HG03457 (cell line): ENCODE measurements around the gene EML4.

ENCODE experiments used
- ATAC-seq: cut with Tn5 transposase; IDR thresholded peaks from one replicate; pipeline ENCODE4 v1.9.1; 2021; ENCODE audit warnings: moderate number of reproducible peaks; ENCODE audit not compliant: unreplicated experiment

EML4 gene

DNA sequence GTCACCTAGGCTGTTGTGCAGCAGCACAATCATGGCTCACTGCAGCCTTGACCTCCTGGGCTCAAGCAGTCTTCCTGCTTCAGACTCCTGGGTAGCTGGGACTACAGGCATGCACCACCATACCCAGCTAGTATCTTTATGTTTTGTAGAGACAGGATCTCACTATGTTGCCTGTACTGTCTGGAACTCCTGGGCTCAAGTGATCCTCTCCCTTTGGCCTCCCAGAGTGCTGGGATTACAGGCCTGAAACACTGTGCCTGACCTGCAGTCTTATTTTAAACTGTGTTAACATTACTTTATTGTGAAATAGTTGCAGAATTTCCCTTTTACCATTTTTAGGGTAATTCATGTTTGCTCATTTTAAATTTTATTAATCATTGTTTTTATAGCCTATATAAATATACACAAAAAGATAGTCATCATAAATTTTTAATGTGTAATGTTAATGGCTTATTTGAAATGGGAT lies 24.6 kb downstream of the EML4 start:
- no peak for ATAC-seq

DNA sequence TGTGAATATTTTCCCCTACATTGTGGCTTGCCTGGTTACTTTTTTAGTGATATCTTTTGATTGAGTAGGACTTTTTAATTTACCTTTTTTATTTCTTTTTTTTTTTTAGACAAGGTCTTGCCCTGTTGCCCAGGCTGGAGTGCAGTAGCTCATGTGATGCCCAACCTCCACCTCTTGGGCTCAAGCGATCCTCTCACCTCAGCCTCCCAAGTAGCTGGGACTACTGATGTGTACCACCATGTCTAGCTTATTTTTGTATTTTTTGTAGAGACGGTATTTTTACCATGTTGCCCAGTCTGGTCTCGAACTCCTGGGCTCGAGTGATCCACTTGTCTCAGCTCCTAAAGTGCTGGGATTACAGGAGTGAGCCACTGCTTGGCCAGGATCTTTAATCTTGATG lies 25.3 kb downstream of the EML4 start:
- ATAC-seq, result no peak

DNA sequence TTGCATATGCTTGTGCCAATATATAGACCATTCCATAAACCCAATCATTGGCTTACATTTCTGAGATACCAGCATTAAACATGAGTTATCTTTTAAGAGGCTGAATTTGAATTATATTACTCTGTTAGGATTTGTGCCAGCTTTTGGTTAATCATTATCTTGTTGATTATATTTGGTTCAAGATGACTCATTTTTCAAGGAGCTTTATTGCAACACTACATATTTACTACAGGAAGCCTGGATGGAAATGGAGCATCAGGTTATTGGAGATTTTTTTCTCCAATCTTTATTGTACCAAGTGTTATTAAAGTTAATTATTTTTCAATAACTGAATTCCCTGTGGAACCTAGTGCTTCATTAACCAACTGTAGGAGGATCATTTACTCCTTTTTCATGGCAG lies 26.4 kb downstream of the EML4 start:
- no peak for ATAC-seq

DNA sequence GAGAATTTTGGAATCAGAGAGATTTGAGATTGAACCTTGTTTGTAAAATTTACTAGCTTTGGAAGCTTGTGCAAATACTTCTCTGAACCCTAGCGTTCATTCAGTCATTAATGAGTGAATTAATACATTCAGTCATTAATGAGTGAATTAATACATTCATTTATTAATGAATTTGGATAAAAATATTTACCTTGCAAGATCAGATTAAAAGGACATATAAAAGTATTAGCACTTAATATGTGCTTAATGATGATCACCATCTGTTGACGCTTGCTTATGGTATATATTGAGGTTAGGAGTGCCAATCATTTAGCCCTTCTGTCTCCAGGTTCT lies 26.9 kb downstream of the EML4 start:
- no peak for ATAC-seq

DNA sequence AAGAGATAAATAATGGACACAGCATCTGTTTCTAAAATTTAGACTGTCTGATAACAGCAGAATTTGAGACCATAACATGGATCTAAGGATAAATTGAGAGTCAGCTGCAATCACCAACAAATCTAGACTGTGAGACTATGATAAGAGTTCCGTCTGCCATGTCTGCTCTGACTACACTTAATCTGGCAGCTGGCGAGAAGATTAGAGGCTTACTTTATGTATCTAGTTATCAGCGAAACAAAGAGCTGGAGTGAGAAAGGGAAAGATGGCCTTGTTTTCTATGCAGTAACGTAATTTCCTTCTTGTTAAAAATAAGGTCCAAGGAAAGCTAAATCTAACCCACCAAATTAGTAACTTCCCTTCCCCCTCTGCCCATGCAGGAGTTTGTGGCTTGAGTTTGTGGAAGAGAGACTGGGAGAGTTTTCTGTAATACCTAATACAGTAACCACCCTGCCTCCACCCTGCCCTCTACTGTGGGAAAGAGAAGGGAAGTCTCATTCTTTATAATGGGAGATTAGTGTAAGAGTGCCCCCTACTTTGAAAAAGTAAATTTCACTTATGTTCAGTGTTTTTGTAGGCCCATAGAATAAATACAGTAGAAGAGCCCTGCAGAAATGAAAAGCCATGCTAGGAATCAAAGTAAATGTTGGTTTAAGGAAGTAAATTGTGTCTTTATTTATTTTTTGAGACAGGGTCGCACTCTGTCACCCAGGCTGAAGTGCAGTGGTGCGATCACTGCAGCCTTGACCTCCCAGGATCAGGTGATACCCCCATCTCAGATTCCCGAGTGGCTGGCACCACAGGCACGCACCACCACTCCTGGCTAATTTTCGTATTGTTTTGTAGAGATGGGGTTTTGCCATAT lies 27.5 kb downstream of the EML4 start:
- no peak for ATAC-seq

DNA sequence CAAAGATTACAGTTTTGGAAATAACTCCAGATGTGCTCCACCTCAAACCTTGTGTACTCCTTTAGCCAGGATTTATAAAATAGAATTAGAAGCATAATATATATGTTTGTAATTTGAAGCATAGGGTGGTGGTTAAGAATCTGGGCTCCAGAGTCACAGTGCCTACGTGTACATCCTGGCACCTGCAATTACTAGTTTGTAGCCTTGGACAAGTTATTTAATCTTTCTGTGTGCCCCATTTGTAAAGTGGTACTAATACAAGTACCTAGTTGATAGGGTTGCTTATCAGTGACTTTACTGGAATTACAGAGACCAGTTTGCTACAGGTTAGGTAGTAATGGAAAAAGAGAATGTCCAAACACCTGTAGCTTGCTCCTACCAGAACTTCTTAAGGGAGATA lies 28.6 kb downstream of the EML4 start:
- no peak for ATAC-seq

DNA sequence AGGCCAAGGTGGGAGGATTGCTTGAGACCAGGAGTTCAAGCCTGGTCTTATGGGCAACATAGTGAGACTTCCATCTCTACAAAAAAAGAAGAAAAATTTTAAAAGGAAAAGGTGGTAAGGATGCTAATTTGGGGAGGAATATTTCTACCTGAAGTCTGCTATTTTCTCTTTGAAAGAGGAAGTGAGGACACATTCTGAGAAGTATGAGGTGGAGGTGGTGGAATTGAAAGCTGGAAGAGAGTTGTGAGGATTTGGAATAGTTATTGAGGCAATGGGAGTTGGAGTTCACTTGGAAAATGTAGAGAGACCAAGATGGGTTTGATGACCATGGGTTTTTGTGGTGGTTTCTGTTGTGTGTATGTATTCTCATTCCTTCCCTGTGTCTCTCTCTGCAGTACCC lies 29.3 kb downstream of the EML4 start:
- ATAC-seq, result no peak

DNA sequence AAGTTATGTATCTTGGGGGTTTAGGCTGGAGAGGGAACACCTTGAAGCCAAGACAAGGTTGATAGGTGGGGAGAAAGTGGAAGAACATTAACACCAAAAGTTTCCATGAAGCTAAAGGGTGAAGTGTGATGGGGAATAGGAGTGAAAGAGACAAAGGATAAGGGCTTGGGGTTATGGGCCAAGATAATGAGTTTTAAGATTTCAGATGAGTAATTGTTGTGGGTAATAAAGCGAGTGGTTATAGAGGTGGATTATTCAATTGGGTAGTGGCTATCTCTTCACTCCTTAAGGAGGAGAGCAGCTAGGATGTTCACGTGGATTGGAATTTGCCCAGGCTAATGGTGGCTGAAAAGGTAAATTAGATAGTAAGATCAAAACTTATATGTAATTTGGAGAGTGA lies 29.8 kb downstream of the EML4 start:
- no peak for ATAC-seq

DNA sequence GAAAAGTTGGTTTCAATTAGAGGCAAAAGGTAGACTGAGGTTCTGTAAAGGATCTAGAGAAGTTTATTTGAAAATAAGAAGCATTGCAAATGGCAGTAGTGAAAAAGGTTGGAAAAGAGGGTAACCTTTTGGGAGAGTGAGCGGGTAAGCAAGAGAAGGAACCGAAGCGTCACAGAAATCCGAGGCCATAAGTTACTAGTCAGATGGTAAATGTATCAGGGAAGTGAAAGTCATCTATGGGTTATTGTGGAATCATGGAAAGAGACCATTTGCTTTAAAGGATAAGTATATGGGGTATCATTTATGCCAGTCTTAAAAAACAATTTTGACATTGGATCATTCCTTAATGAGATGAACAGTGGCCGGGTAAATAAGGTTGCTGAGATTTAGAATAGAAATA lies 30.5 kb downstream of the EML4 start:
- ATAC-seq, result no peak

DNA sequence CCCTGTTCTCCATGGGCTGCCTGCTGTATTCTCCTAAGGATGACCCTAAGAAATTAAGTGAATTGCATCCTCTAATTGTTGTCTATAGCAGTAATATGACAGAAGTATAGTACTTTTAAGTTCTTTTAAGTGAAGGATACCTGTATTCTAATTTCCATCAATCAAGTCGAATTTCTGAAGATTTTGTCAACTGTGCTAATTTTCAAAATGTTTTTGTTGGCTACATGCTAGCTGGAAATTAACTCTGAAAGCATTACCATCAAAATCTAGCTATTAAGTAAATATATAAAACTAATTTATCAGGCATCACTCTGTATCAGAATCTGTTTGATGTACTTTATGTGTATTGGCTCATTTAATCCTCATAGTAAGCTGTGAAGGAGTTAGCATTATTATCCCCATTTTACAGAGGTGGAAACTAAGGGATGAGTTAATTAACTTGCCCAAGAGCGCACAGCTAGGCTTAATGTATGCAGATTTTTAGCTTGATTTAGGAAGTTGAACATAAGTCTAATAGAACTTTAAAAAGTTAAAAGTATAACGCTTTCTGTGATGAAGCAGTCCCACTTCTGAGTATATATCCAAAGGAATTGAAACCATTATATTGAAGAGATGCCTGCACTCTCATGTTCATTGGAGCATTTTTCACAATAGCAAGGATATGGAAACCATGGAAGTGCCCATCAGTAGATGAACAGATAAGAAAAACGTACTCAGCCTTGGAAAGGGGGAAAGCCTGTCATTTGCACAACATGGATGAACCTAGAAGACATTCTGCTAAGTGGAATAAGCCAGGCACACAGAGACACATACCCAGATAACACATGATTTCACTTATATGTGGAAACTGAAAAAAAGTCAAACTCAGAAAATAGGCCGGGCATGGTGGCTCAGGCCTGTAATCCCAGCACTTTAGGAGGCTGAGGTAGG lies 32.0 kb downstream of the EML4 start:
- no peak for ATAC-seq

DNA sequence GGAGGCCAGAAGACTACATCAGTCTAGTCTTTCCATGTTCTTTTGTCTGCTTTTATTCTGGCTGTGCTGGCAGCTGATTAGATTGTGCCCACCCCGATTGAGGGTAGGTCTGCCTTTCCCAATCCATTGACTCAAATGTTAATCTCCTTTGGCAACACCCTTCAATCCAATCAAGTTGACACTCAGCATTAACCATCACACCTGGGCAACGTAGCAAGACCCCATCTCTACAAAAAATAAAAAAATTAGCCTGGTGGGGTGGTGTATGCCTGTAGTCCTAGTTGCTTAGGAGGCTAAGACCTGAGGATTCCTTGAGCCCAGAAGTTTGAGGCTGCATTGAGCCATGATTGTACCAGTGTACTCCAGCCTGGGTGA lies 33.5 kb downstream of the EML4 start:
- ATAC-seq, result no peak

DNA sequence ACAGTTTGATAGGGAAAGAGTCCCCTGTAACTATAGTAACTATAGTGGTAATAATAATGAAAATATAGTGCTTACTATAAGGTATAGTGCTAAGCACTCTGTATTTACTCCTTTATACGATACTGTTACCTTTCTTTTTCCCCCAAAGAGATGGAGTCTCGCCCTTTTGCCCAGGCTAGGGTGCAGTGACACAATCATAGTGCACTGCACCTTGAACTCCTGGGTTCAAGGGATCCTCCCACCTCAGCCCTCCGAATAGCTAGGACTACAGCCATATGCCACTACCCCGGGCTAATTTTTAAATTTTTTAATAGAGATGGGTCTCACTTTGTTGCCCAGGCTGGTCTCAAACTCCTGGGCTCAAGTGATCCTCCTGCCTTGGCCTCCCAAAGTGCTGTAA lies 34.6 kb downstream of the EML4 start:
- ATAC-seq, result no peak

DNA sequence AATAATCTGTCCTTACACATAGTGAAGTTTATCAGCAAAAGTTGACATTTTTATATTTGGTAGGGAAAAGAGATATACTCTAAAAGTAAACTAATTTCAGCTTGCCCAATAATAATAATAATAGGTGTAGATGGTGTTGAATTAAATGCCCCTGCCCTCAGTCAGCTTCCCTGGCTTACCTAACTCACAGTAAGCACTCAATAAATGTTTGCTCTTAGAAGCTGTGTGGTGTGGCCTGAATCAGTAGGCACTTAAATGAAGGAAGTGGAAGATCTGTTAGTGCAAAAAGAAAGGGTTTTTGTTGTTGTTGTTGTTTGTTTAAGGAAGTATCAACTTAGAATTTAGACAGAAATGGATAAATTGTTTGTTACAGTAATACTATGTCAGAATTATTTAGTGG lies 36.2 kb downstream of the EML4 start:
- ATAC-seq, result no peak

DNA sequence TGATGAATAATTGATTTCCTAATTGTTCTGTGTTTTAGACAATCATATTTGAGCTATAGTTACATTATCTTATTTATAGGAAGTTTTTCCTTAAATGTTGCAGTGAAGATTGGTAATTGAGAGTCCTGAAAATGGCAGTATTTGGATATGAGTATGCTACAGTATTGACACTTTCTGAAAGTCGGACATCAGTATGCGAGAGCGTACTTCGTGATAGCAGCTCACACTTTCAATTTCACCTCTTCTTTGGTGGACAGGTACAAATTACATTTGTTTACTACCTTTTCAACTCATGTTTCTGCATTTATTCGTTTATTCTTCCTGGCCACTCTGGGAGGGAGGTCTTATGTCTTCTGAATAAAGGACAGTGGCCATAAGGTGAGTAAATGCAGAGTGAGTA lies 38.7 kb downstream of the EML4 start:
- no peak for ATAC-seq

DNA sequence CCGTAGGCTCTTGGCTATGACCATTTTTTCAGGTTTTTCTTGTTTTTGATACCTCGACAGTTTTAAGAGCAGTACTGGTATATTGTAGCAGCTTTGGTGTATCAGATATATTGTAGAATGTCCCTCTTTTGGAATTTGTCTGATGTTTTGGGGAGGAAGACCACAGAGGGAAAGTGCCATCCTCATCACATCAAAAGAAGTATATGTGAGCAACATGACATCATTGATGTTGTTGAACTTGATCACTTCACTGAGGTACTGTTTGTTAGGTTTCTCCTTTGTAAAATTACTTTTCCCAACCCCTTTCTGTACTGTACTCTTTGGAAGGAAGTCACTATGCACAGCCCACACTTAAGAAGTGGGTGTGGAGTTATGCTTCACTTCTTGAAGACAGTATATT lies 41.0 kb downstream of the EML4 start:
- no peak for ATAC-seq

DNA sequence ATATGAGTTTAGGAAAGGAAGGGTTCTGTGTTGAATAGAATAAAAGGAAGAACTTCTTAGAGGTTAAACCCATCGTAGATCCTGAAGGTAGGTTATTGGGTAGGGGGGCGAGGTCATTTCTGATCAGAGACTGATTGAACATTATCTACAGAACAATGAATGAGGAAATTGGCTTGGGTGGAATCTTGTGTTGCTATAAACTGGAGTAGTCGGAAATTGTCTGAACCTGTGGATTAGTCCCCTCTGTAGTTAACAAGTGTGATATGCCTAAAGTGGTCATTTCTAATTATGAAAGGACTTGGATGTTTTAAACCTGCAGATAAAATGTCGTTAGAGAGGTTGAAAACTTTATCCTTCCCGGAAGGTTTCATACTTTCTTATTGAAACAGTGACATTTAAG lies 42.1 kb downstream of the EML4 start:
- ATAC-seq, result no peak

DNA sequence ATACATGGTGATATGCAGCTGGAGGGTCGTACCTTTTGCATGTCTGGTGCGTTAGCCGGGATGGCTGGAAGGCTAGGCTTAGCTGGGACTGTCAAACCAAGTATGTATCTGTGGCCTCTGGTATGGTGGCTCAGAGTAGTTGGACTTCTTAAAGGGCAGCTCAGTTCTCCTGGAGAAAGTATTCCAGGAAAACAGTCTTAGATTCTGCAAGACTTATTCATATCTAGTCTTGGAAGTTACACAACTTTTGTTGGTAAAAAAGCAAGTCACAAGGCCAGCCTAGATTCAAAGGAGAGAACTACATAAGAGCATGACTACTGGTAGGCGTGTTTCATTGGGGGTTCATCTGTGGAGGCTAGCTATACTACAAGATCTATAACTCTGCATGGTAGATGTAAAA lies 45.5 kb downstream of the EML4 start:
- ATAC-seq, result no peak

DNA sequence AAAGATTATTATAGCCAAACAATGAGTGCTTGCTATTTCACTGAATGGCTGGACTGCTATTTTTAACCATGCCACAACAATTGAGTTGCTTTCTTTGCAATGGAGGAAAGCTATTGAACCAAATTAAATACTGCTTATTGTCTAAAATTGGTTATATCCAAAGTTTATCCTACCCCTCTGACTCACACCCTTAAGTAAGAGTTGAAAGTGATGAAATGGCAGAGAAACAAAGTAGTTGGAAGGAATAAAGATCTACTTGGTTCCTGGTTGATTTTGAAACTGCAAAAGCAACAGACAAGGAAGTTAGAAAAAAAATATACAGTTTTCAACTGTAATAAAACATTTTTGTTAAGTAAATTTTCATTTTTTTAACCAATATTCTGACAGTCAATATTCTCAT lies 47.5 kb downstream of the EML4 start:
- ATAC-seq, result no peak

DNA sequence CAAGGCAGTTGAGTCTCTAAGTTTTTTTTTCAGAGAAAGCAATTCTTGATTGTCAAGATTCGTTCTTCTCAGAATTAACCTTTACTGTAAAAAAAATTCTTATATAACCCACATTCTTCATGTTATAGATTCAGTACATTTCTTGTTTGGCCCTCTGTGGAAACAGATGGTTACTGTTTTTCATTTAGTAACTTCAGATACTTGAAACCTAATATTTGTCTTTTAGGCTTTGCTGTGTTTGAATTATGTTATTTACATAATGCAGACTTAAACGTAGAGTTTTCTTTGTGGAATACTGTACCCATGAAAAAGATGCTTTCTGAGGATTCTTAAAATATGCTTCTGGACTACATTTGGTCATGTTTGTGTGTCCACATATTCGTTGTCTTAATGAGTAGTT lies 48.2 kb downstream of the EML4 start:
- ATAC-seq, result no peak

DNA sequence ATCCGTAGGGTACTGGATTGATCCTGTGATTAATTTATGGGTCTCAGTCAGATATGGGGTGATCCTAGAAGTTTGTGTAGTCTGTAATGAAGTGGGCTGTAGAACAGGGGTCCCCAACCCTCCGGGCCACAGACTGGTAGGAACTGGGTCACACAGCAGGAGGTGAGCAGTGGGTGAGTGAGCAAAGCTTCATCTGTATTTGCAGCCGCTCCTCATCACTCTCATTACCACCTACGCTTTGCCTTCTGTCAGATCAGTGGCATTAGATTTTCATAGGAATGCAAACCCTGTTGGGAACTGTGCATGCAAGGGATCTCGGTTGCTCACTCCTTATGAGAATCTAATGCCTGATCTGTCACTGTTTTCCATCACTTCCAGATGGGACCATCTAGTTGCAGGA lies 48.8 kb downstream of the EML4 start:
- no peak for ATAC-seq

DNA sequence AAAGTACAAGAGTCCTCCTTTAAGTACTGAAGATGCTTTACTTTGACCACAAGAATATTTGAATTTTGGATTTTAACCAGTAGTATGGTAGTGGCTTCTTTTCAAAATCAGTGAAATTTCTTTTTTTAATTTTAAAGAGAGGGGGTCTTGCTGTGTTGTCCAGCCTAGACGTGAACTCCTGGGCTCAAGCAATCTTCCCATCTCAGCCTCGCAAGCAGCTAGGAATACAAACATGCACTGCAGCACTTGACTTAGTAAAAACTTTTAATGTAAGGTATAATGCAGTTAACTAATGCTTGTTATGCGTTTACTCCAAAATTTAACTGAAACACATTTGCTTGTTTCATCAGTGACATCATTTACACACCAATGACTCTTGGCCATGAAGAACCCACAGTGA lies 49.6 kb downstream of the EML4 start:
- no peak for ATAC-seq

DNA sequence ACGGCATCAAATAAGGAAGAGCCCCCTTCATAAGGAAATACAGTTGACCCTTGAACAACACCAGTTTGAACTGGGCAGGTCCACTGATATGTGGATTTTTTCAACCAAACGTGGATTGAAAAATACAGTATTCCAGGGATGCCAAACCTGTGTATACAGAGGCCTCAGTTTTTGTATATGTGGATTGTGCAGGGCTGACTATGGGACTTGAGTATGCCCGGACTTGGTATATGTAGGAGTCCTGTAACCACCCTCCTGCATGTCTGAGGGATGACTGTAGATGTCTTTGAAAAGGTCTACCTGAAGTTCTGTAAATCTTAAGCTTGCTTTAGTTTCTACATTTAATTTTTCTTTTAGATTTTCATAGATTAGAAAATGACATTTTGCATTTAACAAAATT lies 50.0 kb downstream of the EML4 start:
- no peak for ATAC-seq
